Lower leg skin (tissue), 3 donors: Measurements from ENCODE around the gene CPZ.

ENCODE experiments used
- POLR2A ChIP-seq, 2 donors: fragments of 450-650 bp; IDR thresholded peaks; one replicate each; pipeline ENCODE4 v1.6.1; 2016 to 2017; ENCODE audit warnings: antibody characterized with exemption in 2 of 2, mild to moderate bottlenecking in 1 of 2, moderate library complexity in 1 of 2
- TF ChIP-seq, protein P1 (sequence below), 3 donors: fragments of 450-650 bp; IDR thresholded peaks; one replicate each; pipeline ENCODE4 v1.5.1; 2016; ENCODE audit warnings: antibody characterized with exemption in 3 of 3, mild to moderate bottlenecking in 3 of 3, moderate library complexity in 2 of 3

DNA sequence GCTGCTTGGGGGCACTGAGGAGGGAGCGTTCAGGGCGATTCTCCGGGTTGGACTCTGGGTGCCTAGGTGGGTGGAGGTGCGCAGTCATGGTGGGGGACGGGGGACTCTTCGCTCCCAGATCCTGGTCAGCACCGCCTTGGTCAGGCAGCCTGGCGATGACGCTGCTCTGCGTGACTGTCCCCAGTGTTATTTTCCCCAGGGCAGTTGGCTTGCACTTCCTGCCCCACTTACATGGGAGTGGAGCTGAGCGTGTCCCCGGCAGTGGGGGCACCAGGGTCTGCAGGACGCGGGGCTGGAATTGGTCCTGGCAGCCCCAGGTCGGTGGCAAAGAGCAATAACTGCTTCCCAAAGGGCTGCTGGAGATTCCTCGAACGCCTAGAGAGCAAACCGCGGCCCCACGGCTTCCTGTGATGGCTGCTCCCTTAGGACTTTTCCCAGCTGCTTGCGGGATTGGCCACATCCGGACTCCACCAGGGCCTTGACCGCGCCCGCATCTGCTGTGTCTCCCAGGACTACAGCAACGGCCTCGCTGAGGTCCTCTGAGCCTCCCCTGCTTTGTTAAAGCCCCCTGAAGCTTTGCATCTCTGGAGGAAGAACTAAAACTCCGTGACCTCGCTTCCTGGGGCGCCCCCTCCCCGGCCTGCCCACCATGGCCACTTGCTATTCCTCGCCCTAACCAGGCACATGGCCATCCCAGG is 47.7 kb upstream of the CPZ start:
- TF ChIP-seq, protein P1, sequence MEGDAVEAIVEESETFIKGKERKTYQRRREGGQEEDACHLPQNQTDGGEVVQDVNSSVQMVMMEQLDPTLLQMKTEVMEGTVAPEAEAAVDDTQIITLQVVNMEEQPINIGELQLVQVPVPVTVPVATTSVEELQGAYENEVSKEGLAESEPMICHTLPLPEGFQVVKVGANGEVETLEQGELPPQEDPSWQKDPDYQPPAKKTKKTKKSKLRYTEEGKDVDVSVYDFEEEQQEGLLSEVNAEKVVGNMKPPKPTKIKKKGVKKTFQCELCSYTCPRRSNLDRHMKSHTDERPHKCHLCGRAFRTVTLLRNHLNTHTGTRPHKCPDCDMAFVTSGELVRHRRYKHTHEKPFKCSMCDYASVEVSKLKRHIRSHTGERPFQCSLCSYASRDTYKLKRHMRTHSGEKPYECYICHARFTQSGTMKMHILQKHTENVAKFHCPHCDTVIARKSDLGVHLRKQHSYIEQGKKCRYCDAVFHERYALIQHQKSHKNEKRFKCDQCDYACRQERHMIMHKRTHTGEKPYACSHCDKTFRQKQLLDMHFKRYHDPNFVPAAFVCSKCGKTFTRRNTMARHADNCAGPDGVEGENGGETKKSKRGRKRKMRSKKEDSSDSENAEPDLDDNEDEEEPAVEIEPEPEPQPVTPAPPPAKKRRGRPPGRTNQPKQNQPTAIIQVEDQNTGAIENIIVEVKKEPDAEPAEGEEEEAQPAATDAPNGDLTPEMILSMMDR (IDR thresholded peaks at IDR 0.05) = no peak
- no peak for TF ChIP-seq POLR2A (IDR thresholded peaks at IDR 0.05)
